Panc1 (cell line): ENCODE results near the gene CLEC4F. TPM values are rescaled to one million over a fixed set of nuclear protein-coding genes. Genes with fewer than 3 reads are reported as not detected.

Experiments used
- ATAC-seq: fragments of 200-7000 bp; cut with Tn5 transposase; 2 replicates; pipeline ENCODE4 v1.9.1; 2020; ENCODE audit warnings: mild to moderate bottlenecking, moderate library complexity
- BruUV-seq: library from RNA; stranded (reverse); fragments of 400-500 nt; replicated peaks from 2 replicates; lab custom pipeline; 2021; lab: Mats Ljungman, UMichigan
- CTCF ChIA-PET: fragments of 300-600 bp; sonication (Branson Sonifier 250); formaldehyde crosslinking; loops from one replicate; lab custom pipeline; 2022; ENCODE audit warnings: antibody characterized with exemption; lab: Charles Lee
- POLR2A ChIA-PET: fragments of 300-600 bp; sonication (Branson Sonifier 250); formaldehyde crosslinking; loops from one replicate; lab custom pipeline; 2022; ENCODE audit warnings: antibody characterized with exemption; lab: Charles Lee
- DNase-seq: peaks from one replicate; pipeline ENCODE4 v3.0.0-alpha.2; 2010; ENCODE audit warnings: low read depth, low spot score
- H3K27ac ChIP-seq: 2 replicates; pipeline ENCODE4 v1.5.1; 2011; ENCODE audit warnings: mild to moderate bottlenecking, low read length, inconsistent platforms
- H3K27me3 ChIP-seq: fragments of 200-500 bp; sonication (Bioruptor generic); 2 replicates; pipeline ENCODE4 v1.6.0; 2014; ENCODE audit warnings: low read length, inconsistent platforms; ENCODE audit not compliant: control insufficient read depth, insufficient read depth
- H3K36me3 ChIP-seq: fragments of 200-500 bp; sonication (Bioruptor generic); 2 replicates; pipeline ENCODE4 v1.5.1; 2014; ENCODE audit warnings: inconsistent platforms, mild to moderate bottlenecking, low read length, moderate library complexity; ENCODE audit not compliant: control insufficient read depth, insufficient read depth
- H3K4me1 ChIP-seq: 2 replicates; pipeline ENCODE4 v1.5.1; 2011; ENCODE audit warnings: inconsistent platforms, mild to moderate bottlenecking, low read length, moderate library complexity; ENCODE audit not compliant: control insufficient read depth, insufficient read depth
- H3K4me3 ChIP-seq, 2 experiments: 2 replicates each; pipeline ENCODE4 v1.5.1; 2011 to 2012; ENCODE audit warnings: low read depth in 2 of 2, low read length in 2 of 2, mild to moderate bottlenecking in 2 of 2, inconsistent platforms in 1 of 2, moderate library complexity in 1 of 2
- H3K9me3 ChIP-seq: fragments of 200-500 bp; sonication (Bioruptor generic); 2 replicates; pipeline ENCODE4 v1.5.1; 2014; ENCODE audit warnings: low read depth, mild to moderate bottlenecking, inconsistent platforms, low read length, moderate library complexity; ENCODE audit not compliant: control insufficient read depth, insufficient read depth
- CTCF ChIP-seq: fragments of 450-650 bp; IDR thresholded peaks from 2 replicates; pipeline ENCODE4 v1.5.1; 2017; ENCODE audit warnings: mild to moderate bottlenecking
- POLR2AphosphoS5 ChIP-seq: IDR thresholded peaks from 2 replicates; pipeline ENCODE4 v1.6.1; 2012; ENCODE audit warnings: mild to moderate bottlenecking, low read depth, low read length, moderate library complexity
- REST ChIP-seq, 2 experiments: IDR thresholded peaks; 2 replicates each; pipeline ENCODE4 v1.6.1; 2011 to 2012; ENCODE audit warnings: low read depth in 2 of 2, control low read depth in 1 of 2, low read length in 1 of 2, mild to moderate bottlenecking in 1 of 2, moderate library complexity in 1 of 2; ENCODE audit not compliant: insufficient read depth in 1 of 2
- SIN3A ChIP-seq: IDR thresholded peaks from 2 replicates; pipeline ENCODE4 v1.6.1; 2012; ENCODE audit warnings: low read depth, mild to moderate bottlenecking, low read length, moderate library complexity, borderline replicate concordance; ENCODE audit not compliant: insufficient read depth
- TCF7L2 ChIP-seq: IDR thresholded peaks from 2 replicates; pipeline ENCODE4 v1.6.1; 2011; ENCODE audit warnings: mild to moderate bottlenecking, low read depth, low read length, inconsistent platforms
- in situ Hi-C: cut with HindIII; loops from 2 replicates; pipeline ENCODE4 v1.10.0; 2016; ENCODE audit warnings: low sequenced_read_pairs, low pct_unique_long_range_greater_than_20kb
- intact Hi-C: fragments of 100-400 bp; cut with micrococcal nuclease; formaldehyde crosslinking; loops from one replicate; pipeline ENCODE4 v1.10.0; 2022; ENCODE audit not compliant: unreplicated experiment
- total RNA-seq: library from RNA; stranded (reverse); gene quantifications from one replicate; pipeline ENCODE4 v1.2.1, GENCODE V29; 2021; ENCODE audit not compliant: unreplicated experiment

Gene CLEC4F
- total RNA-seq, 1 experiment from 2014 or later: not detected

- BruUV-seq: no TSS peak
- ATAC-seq: no peak
- TF ChIP-seq POLR2AphosphoS5 (no peak), SIN3A (no peak), TCF7L2 (no peak), CTCF (no peak), REST (IDR thresholded peaks at IDR 0.05; ENCODE audit: insufficient read depth in 1 of 2, low read depth in 2 of 2, low read length in 1 of 2) (no peak)
- H3K4me3 ChIP-seq: no peak overlapping the region
- no peak for DNase-seq
- in situ Hi-C loops: no loop called here
- H3K27ac ChIP-seq: no peak overlapping the region
- CTCF ChIA-PET: no interaction called here
- H3K27me3 ChIP-seq: peaks cover 4% of the 10 kb centered on the region; the same call in 1 of the 2 replicates
- H3K36me3 ChIP-seq: no peaks in the 10 kb centered on the region
- H3K4me1 ChIP-seq: no peaks in the 10 kb centered on the region
- H3K9me3 ChIP-seq: no peaks in the 10 kb centered on the region
- intact Hi-C loops: no loop called here
- POLR2A ChIA-PET: no interaction called here
Measured at GRCh38 chr2:70854411-70854810, 34.0 kb upstream of the CLEC4F start.

- ATAC-seq (no peak), DNase-seq (no peak)
- no peak overlapping the region for H3K4me3 ChIP-seq
- no peaks in the 10 kb centered on the region for H3K9me3 ChIP-seq
- TF ChIP-seq TCF7L2 (no peak), REST (IDR thresholded peaks at IDR 0.05; ENCODE audit: insufficient read depth in 1 of 2, low read depth in 2 of 2, low read length in 1 of 2) (no peak), CTCF (no peak)
- POLR2A ChIA-PET: no interaction called here
- H3K27me3 ChIP-seq: peaks cover 4% of the 10 kb centered on the region; the same call in 1 of the 2 replicates
- intact Hi-C loops (no loop called here), in situ Hi-C loops (no loop called here)
- BruUV-seq: no TSS peak
- H3K36me3 ChIP-seq: no peaks in the 10 kb centered on the region
- no peak overlapping the region for H3K27ac ChIP-seq
- CTCF ChIA-PET: interaction anchor here (0.6 kb wide), 1 partner anchor 11 kb away, joined by 3 read pairs; no protein-coding TSS in a partner anchor
- no peaks in the 10 kb centered on the region for H3K4me1 ChIP-seq
Measured at GRCh38 chr2:70852824-70853223, 32.4 kb upstream of the CLEC4F start.
